ENCODE data around the gene ZNF396. TPM values are rescaled to one million over a fixed set of nuclear protein-coding genes. Genes with fewer than 3 reads are reported as not detected.

The ZNF396 gene
- total and polyA plus RNA-seq, 9 of the 15 experiments (the other 6 are each of a cell fraction or from before 2014, with no cell fraction given), result 0.73 to 2.3 (median 1.9) TPM

DNA sequence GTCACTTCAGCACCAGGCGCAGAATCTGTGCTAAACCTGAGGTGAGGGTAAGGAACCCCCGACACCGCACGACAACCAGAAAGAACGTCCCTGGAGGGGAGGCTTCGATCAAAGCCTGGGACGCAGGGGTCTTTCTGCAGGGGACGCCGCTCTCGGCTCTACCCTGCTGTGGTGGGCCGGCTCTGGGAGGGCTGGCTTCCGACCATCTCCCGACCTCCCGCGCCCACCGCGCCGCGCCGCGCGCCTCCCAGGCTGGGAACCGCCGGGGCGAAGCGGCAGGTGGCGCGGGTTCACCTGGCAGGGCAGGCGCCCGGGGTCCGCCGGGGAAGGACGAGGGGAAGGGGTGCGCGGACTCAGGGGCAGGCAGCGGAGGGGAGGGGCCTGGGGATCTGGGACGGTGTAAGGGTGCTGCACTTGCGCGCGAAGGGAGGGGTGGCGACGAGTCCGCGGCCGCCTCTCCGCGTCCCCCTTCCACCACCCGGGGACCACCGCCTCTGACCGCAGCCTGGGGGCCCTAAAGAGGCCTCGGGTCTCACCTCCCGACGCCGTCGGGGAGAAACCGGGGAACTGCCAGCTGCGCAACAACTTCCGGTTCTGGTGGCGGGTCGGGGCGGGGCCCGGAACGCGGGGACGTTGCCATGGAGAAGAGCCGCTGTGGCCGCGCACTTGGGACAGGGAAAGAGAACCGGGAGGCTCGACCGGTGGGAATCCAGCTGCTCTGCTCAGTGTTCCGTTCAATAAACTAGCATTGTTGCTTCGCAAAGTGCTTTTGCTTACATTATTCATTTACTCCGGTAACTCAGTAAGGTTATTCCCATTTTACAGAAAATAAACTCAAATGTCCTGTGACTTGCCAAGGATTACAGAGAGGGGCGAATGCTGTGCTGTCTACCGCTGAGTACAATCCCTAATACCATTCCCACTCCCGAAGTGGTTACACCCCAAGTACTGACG, at the start of gene ZNF396 (continued):
- TF ChIP-seq AFF1 (IDR thresholded peaks at IDR 0.05; ENCODE audit: low read depth in 1 of 2, partially characterized antibody in 2 of 2) (no peak), RBM34 (IDR thresholded peaks at IDR 0.05; ENCODE audit: borderline replicate concordance, insufficient read depth, low read length) (no peak), BRF1 (IDR thresholded peaks at IDR 0.05; ENCODE audit: borderline replicate concordance, extremely low read depth, insufficient read length) (no peak), PML (IDR thresholded peaks at IDR 0.05; ENCODE audit: low read length) (0 out of 2 replicates have a peak, but pooled peaks have one; percentile 22), ETV1 (tag; conservative IDR thresholded peaks at IDR 0.05; ENCODE audit: low read depth) (peak; percentile 80), EHMT2 (IDR thresholded peaks at IDR 0.05) (no peak), EWSR1 (IDR thresholded peaks at IDR 0.05; ENCODE audit: borderline replicate concordance, low read depth, partially characterized antibody) (no peak), ZNF77 (CRISPR knock-in tag; IDR thresholded peaks at IDR 0.05) (no peak), ZNF707 (CRISPR knock-in tag; conservative IDR thresholded peaks at IDR 0.05) (no peak), RNF2 (IDR thresholded peaks at IDR 0.05) (no peak), HEY1 (CRISPR knock-in tag; IDR thresholded peaks at IDR 0.05; ENCODE audit: borderline replicate concordance) (no peak), THAP7 (CRISPR knock-in tag; IDR thresholded peaks at IDR 0.05) (no peak), CCNT2 (IDR thresholded peaks at IDR 0.05; ENCODE audit: borderline replicate concordance, extremely low read depth, insufficient read length, low read depth, low read length) (peak; percentile 31), ZNF695 (CRISPR knock-in tag; IDR thresholded peaks at IDR 0.05) (no peak), NRF1 (conservative IDR thresholded peaks at IDR 0.05 in 1 of 2, IDR thresholded peaks at IDR 0.05 in 1 of 2) (peak; percentile 52 to 75), CREB1 (IDR thresholded peaks at IDR 0.05) (no peak), CREB1 (CRISPR knock-in tag; IDR thresholded peaks at IDR 0.05) (no peak; the same call in 1 of the 2 replicates), FOSL1 (tag; conservative IDR thresholded peaks at IDR 0.05) (no peak), HSF4 (CRISPR knock-in tag; IDR thresholded peaks at IDR 0.05; ENCODE audit: borderline replicate concordance) (no peak)
- TF ChIP-seq, protein P1, sequence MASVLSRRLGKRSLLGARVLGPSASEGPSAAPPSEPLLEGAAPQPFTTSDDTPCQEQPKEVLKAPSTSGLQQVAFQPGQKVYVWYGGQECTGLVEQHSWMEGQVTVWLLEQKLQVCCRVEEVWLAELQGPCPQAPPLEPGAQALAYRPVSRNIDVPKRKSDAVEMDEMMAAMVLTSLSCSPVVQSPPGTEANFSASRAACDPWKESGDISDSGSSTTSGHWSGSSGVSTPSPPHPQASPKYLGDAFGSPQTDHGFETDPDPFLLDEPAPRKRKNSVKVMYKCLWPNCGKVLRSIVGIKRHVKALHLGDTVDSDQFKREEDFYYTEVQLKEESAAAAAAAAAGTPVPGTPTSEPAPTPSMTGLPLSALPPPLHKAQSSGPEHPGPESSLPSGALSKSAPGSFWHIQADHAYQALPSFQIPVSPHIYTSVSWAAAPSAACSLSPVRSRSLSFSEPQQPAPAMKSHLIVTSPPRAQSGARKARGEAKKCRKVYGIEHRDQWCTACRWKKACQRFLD (CRISPR knock-in tag; IDR thresholded peaks at IDR 0.05), result no peak
- TF ChIP-seq, protein P2, sequence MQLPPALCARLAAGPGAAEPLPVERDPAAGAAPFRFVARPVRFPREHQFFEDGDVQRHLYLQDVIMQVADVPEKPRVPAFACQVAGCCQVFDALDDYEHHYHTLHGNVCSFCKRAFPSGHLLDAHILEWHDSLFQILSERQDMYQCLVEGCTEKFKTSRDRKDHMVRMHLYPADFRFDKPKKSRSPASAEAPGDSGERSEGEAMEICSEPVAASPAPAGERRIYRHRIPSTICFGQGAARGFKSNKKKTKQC (CRISPR knock-in tag; IDR thresholded peaks at IDR 0.05), result no peak

Measured in K562 (cell line).